Subcutaneous adipose tissue (tissue), 4 donors: ENCODE measurements around the gene MORF4L1. TPM values are rescaled to one million over a fixed set of nuclear protein-coding genes. Genes with fewer than 3 reads are reported as not detected.

ENCODE experiments used
- total RNA-seq, 4 donors: library from RNA; depleted of rRNA; stranded (reverse); fragments of >200 nt; gene quantifications; one replicate each; pipeline ENCODE4 v1.1.0, GENCODE V29; 2016
- TF ChIP-seq, protein P1 (sequence below): fragments of 450-650 bp; IDR thresholded peaks from one replicate; pipeline ENCODE4 v1.5.1; 2016; ENCODE audit warnings: low read depth, mild to moderate bottlenecking, control low read depth, antibody characterized with exemption, moderate library complexity

Gene MORF4L1
- total RNA-seq, 4 donors from 2014 or later: 351 to 431 (median 389) TPM

DNA sequence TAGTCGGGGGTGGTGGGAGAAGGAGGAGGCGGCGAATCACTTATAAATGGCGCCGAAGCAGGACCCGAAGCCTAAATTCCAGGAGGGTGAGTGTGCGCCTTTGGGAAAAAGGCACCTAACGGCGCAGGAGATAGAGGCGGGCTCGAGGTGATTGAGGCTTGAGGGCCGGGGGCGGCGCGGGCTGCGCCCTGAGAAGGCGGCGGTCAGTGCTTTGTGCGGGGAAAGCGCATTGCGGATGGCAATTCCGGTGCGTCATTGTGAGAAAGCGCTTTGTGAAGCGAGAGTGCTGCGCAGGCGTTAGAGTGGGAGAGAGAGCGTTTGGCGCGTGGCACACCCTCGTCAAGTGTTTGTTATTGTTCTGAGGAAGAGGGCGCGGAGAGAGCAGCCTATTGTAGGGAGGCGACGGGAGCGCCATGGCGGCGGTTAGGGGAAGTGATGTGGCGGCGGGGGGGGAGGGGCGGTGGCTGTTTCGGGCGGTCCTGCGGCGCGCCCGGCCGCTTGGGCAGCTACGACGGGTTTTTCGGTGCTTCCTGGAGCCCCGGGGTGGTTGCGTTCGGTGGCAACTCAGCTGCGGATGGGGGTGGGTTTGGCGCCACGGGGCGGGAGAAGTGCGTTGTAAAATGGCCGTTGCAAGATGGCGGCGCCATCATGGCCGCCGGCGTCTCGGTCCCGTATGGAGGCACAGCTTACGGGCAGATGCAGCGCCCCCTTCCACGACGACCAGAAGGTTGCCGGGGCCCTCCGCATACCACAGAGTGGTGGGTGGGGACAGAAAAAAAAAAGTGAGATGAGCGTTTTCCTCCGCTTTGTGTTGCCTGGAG is 492 bp downstream of the MORF4L1 start:
- TF ChIP-seq, protein P1, sequence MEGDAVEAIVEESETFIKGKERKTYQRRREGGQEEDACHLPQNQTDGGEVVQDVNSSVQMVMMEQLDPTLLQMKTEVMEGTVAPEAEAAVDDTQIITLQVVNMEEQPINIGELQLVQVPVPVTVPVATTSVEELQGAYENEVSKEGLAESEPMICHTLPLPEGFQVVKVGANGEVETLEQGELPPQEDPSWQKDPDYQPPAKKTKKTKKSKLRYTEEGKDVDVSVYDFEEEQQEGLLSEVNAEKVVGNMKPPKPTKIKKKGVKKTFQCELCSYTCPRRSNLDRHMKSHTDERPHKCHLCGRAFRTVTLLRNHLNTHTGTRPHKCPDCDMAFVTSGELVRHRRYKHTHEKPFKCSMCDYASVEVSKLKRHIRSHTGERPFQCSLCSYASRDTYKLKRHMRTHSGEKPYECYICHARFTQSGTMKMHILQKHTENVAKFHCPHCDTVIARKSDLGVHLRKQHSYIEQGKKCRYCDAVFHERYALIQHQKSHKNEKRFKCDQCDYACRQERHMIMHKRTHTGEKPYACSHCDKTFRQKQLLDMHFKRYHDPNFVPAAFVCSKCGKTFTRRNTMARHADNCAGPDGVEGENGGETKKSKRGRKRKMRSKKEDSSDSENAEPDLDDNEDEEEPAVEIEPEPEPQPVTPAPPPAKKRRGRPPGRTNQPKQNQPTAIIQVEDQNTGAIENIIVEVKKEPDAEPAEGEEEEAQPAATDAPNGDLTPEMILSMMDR: no peak

DNA sequence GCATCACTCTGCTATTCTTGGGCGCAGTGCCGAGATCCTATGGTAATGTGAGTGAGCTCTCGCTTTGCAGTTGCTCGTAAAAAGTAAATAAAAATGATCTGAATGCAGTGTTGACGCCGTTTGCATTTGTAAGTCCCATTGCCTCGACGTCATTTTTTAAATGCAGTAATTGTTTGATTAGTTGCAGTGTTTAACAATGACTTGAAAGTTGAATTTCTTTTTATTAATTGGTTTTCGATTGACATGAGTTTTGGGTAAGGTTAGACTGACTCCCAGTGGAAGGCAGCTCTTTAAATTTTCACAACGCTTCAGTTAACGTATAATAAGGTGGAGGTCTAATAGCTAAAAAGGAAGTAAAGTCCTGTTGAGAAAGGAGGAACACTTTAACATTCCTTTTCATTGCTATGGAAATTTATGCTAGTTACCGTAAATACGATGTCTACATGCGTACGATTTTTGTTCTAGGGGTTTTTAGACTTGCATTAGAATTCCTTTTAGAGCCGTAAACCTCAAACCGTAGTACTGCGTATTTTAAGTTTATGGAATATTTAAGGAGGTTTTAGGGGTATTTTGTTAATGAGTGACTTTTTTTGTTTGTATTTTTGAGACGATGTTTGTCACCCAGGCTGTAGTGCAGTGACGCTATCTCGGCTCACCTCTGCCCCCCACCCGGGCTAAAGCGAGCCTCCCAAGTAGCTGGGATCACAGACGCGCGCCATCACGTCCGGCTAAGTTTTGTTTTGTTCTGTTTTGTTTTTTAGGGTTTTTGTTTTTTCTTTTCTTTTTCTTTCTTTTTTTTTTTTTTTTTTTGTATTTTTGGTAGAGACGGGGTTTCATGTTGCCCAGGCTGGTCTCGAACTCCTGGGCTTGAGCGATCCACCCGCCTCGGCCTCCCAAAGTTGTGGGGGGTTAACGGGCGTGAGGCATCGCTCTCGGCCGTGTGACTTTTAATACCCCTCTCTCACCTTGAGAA is 1.4 kb downstream of the MORF4L1 start:
- TF ChIP-seq, protein P1: no peak

DNA sequence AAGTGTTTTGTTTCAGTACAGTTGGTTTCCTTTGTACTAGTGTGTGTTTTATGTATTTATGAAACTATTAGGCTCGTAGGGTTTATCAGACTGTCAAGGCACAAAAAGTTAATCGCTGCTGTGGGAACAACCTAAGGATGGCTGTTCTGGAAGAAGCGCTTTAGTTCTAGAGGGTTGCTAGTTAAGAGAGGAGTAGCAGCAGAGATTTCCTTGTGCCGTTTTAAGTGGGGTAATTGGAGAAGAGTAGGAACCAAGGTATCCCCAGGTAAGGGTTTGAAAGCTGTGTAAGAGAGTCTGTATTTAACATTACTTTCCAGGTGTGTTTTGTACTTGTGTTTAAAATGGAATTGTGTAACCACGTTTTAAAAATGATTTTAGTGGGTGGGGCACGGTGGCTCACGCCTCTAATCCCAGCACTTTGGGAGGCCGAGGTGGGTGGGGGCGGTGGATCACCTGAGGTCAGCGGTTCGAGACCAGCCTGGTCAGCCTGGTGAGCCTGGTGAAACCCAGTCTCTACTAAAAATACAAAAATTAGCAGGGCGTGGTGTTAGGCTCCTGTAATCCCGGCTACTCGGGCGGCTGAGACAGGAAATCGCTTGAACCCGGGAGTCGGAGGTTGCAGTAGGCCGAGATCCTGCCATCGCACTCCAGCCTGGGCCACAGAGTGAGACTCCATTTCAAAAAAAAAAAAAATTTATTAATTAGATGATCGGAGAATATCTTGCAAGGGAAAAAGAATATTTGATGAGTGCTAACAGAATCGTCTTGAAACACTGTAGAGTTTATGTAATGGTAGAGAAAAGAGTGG is 2.6 kb downstream of the MORF4L1 start:
- TF ChIP-seq, protein P1: no peak

DNA sequence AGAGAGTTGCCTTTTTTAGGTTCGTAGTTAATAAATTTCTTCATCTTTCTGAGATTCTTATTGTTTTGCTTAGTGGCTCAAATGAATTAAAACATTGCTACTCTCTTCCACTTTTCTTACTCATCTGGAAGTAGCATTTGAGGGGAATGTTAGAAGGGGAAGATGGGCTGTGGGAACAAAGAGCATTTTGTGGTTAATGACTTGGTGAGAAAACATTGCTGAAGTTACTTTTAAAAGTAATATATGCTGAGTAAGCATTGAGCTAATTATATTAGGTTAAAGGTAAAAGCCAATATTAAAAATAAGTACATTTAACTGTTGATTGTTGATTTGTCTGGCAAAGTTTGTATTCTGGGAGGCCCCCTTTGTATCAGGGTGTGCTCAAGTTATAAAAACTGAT is 5.7 kb downstream of the MORF4L1 start:
- TF ChIP-seq, protein P1: no peak

DNA sequence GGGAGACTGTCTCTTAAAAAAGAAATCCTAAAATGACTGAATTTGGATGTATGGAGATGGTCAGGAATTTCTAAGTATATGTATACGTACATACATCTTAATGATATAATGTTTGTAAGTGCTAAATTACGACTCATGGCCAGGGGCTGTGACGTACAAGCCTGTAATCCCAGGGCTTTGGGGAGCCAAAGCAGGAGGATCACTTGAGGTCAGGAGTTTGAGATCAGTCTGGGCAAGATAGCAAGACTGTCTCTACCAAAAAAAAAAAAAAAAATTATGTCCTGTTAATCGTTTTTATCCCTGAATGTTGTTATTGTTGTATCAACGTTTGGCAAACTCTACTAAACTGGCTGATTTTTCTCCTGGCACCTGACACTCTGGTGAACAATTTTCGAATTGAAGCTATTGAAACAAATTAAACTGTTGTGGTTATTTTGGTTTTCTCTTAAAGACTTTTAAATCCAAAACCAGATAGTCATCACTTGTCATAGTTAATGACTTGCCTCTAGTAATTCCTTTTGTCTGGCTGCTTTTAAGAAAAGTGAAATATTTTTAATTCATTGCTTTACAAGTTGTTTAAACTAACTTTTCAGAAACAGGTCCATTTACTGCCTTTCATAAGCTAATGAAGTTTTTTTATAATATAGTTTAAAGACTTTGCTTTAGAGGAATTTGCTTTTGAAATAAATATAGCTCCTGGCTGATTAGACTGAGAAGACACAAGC is 7.0 kb downstream of the MORF4L1 start:
- TF ChIP-seq, protein P1: no peak

DNA sequence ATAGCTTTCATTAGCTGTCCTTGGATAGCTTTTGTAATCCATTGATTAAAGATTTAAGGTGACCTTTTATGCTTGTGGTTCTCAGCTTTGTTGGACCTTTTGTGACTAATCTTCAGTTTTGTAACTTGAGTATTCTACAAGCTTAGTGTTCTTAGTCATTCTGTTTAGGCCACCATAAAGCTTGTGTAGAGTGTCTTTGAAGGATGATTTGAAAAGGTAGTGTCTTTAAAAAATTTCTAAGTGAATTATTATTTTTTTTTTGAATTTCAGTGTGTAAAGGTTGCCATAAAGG is 7.5 kb downstream of the MORF4L1 start:
- TF ChIP-seq, protein P1: no peak
